ENCODE results near the gene ENTPD2. TPM values are rescaled to one million over a fixed set of nuclear protein-coding genes. Genes with fewer than 3 reads are reported as not detected.

ENTPD2 gene
- total RNA-seq, 4 donors from 2014 or later: 10.1 to 14.7 (median 12.1) TPM

- 74 to 81% methylated on average over 30 of the region's 30 CpGs for WGBS, 2 donors
- intact Hi-C loops (cut with DNase I; ENCODE audit: low total_unique reads): no loop called here
- TF ChIP-seq CTCF (IDR thresholded peaks at IDR 0.05) (no peak), POLR2A (IDR thresholded peaks at IDR 0.05) (no peak)
- DNase-seq (ENCODE audit: low spot score in 2 of 2): no peak
- no peak overlapping the region for H3K4me3 ChIP-seq (ENCODE audit: low read depth, poor library complexity, severe bottlenecking)
Measured at GRCh38 chr9:137095664-137096517, 42.0 kb upstream of the ENTPD2 start.

GRCh38 chr9:137089232-137089947 lies 35.5 kb upstream of the ENTPD2 start:
- WGBS, 2 donors: 66 to 67% methylated on average over 11 of the region's 11 CpGs
- DNase-seq (ENCODE audit: low spot score in 2 of 2): no peak

GRCh38 chr9:137088121-137088520 lies 34.3 kb upstream of the ENTPD2 start:
- no peak for DNase-seq (ENCODE audit: low spot score in 2 of 2)
- intact Hi-C loops (cut with DNase I; ENCODE audit: low total_unique reads): no loop called here
- H3K4me3 ChIP-seq (ENCODE audit: low read depth, poor library complexity, severe bottlenecking): no peak overlapping the region
- TF ChIP-seq POLR2A (IDR thresholded peaks at IDR 0.05) (no peak), CTCF (IDR thresholded peaks at IDR 0.05) (no peak)
- WGBS, 2 donors: 75% methylated on average over 5 of the region's 5 CpGs

More at GRCh38 chr9:137089232-137089947, 35.5 kb upstream of the ENTPD2 start:
- intact Hi-C loops (cut with DNase I; ENCODE audit: low total_unique reads): no loop called here
- no peak overlapping the region for H3K4me3 ChIP-seq (ENCODE audit: low read depth, poor library complexity, severe bottlenecking)
- TF ChIP-seq CTCF (IDR thresholded peaks at IDR 0.05) (no peak), POLR2A (IDR thresholded peaks at IDR 0.05) (no peak)

- intact Hi-C loops (cut with DNase I; ENCODE audit: low total_unique reads): no loop called here
- WGBS, 2 donors: 13 to 15% methylated on average over 12 to 17 of the region's 22 CpGs
- no peak for TF ChIP-seq CTCF (IDR thresholded peaks at IDR 0.05)
- TF ChIP-seq POLR2A (IDR thresholded peaks at IDR 0.05): no peak
- H3K4me3 ChIP-seq (ENCODE audit: low read depth, poor library complexity, severe bottlenecking): peak overlapping the region; percentile 75
- no peak for DNase-seq (ENCODE audit: low spot score in 2 of 2)
Measured at GRCh38 chr9:137087409-137087925, 33.6 kb upstream of the ENTPD2 start.

GRCh38 chr9:137086531-137087408 lies 32.9 kb upstream of the ENTPD2 start, which contains the start of gene MAN1B1:
Gene MAN1B1 (plus strand): TSS chr9:137086985. CDS start chr9:137087000, 15 bp downstream.
- WGBS, 2 donors: 0% methylated on average over 60 to 62 of the region's 101 CpGs
- intact Hi-C loops (cut with DNase I; ENCODE audit: low total_unique reads): no loop called here
- DNase-seq (ENCODE audit: low spot score in 2 of 2): peak; percentile 98 to 99
- no peak for TF ChIP-seq POLR2A (IDR thresholded peaks at IDR 0.05)
- TF ChIP-seq CTCF (IDR thresholded peaks at IDR 0.05): no peak
- H3K4me3 ChIP-seq (ENCODE audit: low read depth, poor library complexity, severe bottlenecking): peak within 1 kb of the TSS; percentile 75
